Muscle layer of duodenum (tissue), 2 donors: Measurements from ENCODE around the gene GREB1L.
"Not testable (repeated sequence)": the region's sequence is repeated elsewhere in the genome, so short reads cannot be mapped to it uniquely, and the experiment has no call there.

Experiments used
- H3K27ac ChIP-seq: one replicate; pipeline ENCODE4 v1.7.0; 2013; ENCODE audit warnings: mild to moderate bottlenecking, low read length
- H3K27me3 ChIP-seq: one replicate; pipeline ENCODE4 v1.7.0; 2013; ENCODE audit warnings: low read depth, mild to moderate bottlenecking, control low read depth, low read length
- H3K36me3 ChIP-seq, 2 donors: one replicate each; pipeline ENCODE4 v1.7.0; 2013; ENCODE audit warnings: low read length in 2 of 2, control low read depth in 1 of 2, mild to moderate bottlenecking in 1 of 2; ENCODE audit not compliant: insufficient read depth in 2 of 2, control insufficient read depth in 1 of 2
- H3K4me1 ChIP-seq, 2 donors: one replicate each; pipeline ENCODE4 v1.7.0; 2013; ENCODE audit warnings: low read length in 2 of 2, mild to moderate bottlenecking in 2 of 2, control low read depth in 1 of 2, moderate library complexity in 1 of 2; ENCODE audit not compliant: insufficient read depth in 2 of 2, control insufficient read depth in 1 of 2
- H3K4me3 ChIP-seq, 2 donors: one replicate each; pipeline ENCODE4 v1.7.0; 2013; ENCODE audit warnings: low read length in 2 of 2, low read depth in 1 of 2, mild to moderate bottlenecking in 1 of 2
- H3K9me3 ChIP-seq, 2 donors: one replicate each; pipeline ENCODE4 v1.7.0; 2013; ENCODE audit warnings: low read length in 2 of 2, control low read depth in 1 of 2, mild to moderate bottlenecking in 1 of 2; ENCODE audit not compliant: control insufficient read depth in 1 of 2
- donor health status: healthy.

GREB1L gene

GRCh38 chr18:21242141-21242779 lies at the start of gene GREB1L:
Gene GREB1L (plus strand): TSS chr18:21242232. CDS start chr18:21383519, 141,287 bp downstream.
- no peak within 1 kb of the TSS for H3K27ac ChIP-seq
- H3K9me3 ChIP-seq, result no peaks in the 10 kb centered on the region
- H3K4me3 ChIP-seq, result peak within 1 kb of the TSS; percentile 16 to 78
- H3K4me1 ChIP-seq, result peaks cover 0 to 20% of the 10 kb centered on the region in 2 donors
- peaks cover 19% of the 10 kb centered on the region for H3K27me3 ChIP-seq
- no peaks in the 10 kb centered on the region for H3K36me3 ChIP-seq

DNA sequence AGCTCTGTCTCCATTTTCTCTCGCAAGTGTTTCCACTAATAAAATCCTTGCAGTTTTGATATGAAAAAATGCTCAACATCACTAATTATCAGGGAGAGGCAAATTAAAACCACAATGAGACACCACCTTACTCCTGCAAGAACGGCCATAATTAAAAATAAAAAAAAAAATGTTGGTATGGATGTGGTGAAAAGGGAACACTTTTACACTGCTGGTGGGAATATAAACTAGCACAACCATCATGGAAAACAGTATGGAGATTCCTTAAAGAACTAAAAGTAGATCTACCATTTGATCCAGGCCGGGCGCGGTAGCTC lies 49.8 kb upstream of the GREB1L start:
- H3K27me3 ChIP-seq, result no peaks in the 10 kb centered on the region
- H3K9me3 ChIP-seq, result no peaks in the 10 kb centered on the region
- H3K27ac ChIP-seq, result no peak overlapping the region
- H3K36me3 ChIP-seq, result no peaks in the 10 kb centered on the region
- H3K4me3 ChIP-seq, result no peak overlapping the region
- no peaks in the 10 kb centered on the region for H3K4me1 ChIP-seq

DNA sequence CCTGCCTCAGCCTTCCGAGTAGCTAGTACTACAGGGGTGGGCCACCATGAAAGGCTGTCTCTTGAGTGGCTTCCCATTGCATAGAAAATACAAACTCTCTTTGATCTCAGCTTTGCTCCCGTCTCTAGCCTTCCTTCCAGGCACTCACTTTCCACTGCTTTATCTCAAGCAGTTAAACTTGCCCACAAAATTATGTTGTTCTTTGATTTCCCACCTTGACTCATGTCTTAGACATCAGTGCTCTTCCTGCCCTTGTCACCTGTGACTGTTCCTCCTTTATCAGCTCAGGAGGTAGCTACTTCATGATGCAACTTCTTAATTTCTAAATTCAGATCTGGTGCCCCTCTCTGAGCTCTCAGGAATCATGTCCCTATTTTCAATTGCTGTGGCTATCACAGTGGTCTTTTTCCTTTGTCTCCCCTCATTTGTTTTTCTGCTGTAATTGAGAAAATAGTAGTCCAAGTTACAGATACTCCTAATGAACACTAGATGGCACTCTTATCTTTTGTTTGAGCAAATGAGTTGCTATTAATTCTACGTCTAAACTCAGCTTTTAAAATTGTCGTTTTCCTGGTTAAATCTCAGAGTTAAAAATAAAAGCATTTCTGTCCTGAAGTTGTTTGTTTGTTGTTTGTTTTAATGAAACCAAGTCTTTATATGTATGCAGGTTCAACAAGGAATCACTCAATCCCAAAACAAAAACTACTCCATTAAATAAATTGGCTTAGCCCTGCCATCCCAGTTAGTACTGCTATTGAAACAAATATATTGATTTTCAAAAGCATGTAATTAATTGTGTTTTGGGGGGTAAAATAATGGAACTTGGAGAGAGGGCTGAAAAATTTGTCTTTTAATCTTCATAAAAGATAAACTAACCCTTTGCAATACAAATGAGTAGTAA lies 46.9 kb upstream of the GREB1L start:
- Histone ChIP-seq H3K36me3 (no peaks in the 10 kb centered on the region), H3K27me3 (no peaks in the 10 kb centered on the region), H3K4me3 (no peak overlapping the region), H3K27ac (no peak overlapping the region), H3K4me1 (no peaks in the 10 kb centered on the region), H3K9me3 (no peaks in the 10 kb centered on the region)

DNA sequence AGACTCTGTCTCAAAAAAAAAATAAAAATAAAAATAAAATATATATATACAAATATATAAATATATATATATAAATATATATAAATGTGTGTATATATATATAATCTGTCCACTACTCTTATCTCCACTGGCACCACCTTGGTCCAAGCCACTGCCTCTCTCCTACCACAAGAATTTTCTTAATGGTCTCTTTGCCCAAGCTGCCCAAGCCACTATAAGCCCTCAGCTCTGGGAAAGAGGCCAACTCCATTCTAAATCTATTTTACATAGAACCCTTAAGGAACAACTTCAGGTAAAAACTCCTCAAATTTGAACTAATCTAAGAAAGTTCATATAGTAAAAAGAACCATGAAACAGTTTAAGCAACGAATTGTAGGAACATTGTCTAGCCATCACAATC lies 45.6 kb upstream of the GREB1L start:
- no peak overlapping the region for H3K27ac ChIP-seq
- H3K27me3 ChIP-seq, result no peaks in the 10 kb centered on the region
- H3K36me3 ChIP-seq, result no peaks in the 10 kb centered on the region
- no peaks in the 10 kb centered on the region for H3K9me3 ChIP-seq
- H3K4me3 ChIP-seq, result no peak overlapping the region
- no peaks in the 10 kb centered on the region for H3K4me1 ChIP-seq

- H3K36me3 ChIP-seq, result no peaks in the 10 kb centered on the region
- H3K27me3 ChIP-seq, result no peaks in the 10 kb centered on the region
- no peak overlapping the region for H3K27ac ChIP-seq
- no peaks in the 10 kb centered on the region for H3K4me1 ChIP-seq
- H3K4me3 ChIP-seq, result no peak overlapping the region
- H3K9me3 ChIP-seq, result no peaks in the 10 kb centered on the region
Observed at GRCh38 chr18:21203126-21203525, 38.9 kb upstream of the GREB1L start.

DNA sequence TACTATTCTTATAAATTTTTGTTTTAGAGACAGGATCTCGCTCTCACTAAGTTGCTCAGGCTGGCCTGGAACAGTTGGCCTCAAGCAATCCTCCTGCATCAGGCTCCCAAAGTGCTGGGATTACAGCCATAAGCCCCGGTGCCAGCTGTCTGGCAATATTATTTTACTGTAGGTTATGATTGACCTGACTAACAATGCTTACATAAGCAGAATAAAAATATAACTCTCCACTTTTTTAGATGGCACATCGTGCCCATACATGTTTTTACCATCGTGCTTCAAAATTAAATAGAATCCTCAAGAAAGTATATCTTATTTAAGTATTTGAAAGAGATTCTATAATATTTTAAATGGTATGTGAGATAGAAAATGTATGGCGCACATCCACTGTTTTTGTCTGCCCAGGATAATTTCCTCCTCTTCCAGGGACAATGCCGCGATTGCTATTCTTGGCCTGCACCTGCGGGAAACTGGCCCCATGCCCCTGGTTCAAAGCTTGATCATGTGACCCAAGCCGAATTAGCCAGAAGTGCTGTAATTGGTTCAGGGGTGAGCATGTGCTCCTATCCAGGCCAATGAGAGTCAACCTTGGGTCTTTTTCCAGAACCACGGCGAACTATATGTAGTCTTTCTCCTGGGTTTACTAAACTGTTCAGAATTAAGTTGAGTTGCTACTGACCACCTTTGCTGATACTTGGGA lies 38.3 kb upstream of the GREB1L start:
- Histone ChIP-seq H3K9me3 (no peaks in the 10 kb centered on the region), H3K36me3 (no peaks in the 10 kb centered on the region), H3K4me3 (no peak overlapping the region), H3K27ac (no peak overlapping the region), H3K27me3 (no peaks in the 10 kb centered on the region), H3K4me1 (no peaks in the 10 kb centered on the region)

DNA sequence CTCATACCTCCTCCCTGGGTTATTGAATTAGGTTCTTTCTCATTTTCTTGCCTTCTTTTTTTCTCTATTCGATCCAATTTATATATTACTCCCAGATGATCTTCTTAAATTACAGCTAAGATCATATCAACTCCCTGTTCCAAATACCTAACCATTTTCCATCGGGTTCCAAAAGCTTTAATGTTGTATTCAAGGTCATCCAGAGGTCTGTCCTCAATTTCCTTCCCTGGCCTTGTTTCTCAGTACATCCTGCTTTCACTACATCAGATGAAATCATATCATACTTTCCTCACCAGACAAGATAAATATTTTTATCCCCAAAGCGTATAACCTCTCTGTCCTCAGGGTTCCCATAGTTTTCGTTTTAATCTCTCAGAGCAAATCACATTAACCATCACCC lies 36.3 kb upstream of the GREB1L start:
- H3K4me3 ChIP-seq, result no peak overlapping the region
- no peak overlapping the region for H3K27ac ChIP-seq
- H3K36me3 ChIP-seq, result no peaks in the 10 kb centered on the region
- no peaks in the 10 kb centered on the region for H3K27me3 ChIP-seq
- no peaks in the 10 kb centered on the region for H3K9me3 ChIP-seq
- H3K4me1 ChIP-seq, result no peaks in the 10 kb centered on the region

DNA sequence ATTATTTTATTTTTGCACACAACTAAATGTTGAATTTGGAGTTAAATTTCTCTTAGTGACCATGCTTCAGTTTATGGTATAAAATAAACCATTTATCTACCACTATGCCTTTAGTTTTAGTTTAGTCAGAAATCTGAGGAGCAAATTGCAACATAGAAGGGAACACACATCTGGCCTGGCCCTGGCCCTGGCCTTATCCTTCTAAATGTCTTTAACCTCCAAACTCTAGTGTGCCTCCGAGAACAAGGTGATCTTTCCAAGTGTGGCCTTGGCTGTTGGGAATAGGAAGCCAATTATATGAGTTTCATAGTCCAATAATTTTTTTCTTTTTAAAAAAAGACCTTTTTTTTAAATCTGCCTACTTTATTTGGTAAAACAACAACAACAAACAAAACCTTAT lies 31.8 kb upstream of the GREB1L start:
- H3K4me1 ChIP-seq, result no peaks in the 10 kb centered on the region
- no peak overlapping the region for H3K4me3 ChIP-seq
- no peak overlapping the region for H3K27ac ChIP-seq
- no peaks in the 10 kb centered on the region for H3K9me3 ChIP-seq
- no peaks in the 10 kb centered on the region for H3K27me3 ChIP-seq
- no peaks in the 10 kb centered on the region for H3K36me3 ChIP-seq

- Histone ChIP-seq H3K4me1 (no peaks in the 10 kb centered on the region), H3K9me3 (no peaks in the 10 kb centered on the region), H3K36me3 (no peaks in the 10 kb centered on the region), H3K27ac (no peak overlapping the region), H3K27me3 (no peaks in the 10 kb centered on the region), H3K4me3 (no peak overlapping the region)
Observed at GRCh38 chr18:21210784-21211183, 31.2 kb upstream of the GREB1L start.

DNA sequence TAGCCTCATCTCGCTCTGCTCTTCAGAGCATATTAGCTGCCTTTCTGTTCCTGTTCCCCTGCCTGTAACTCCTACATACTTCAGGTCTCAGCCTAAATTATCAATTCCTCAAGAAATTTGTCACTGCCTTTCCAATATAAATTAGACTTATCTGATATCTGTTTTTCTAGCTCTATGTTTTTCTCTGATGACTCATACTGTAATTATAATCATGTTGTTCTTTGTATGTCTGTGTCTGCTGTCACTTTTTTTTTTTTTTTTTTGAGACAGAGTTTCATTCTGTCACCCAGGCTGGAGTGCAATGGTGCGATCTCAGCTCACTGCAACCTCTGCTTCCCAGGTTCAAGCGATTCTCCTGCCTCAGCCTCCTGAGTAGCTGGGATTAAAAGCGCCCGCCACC lies 27.6 kb upstream of the GREB1L start:
- not testable (repeated sequence) for H3K9me3 ChIP-seq, H3K27me3 ChIP-seq, H3K36me3 ChIP-seq, H3K27ac ChIP-seq, H3K4me1 ChIP-seq, H3K4me3 ChIP-seq

DNA sequence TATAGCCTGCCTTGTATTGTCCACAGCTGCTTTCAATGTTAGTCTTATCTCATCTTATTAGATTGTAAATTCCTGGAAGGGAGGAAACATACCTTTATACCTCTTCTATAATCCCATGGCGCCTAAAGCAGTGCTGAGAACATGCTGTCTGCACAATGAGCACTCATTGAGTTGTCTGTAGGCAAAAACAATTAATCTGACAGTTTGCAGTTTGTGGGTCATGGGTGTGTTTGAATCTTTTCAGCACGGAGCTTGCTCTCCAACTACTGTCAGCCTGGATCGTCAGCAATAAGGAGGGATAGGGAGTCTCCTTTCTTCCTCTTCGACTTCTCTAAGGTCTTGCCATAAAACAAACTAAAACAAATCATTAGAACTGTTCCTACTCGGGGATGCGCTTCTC lies 26.5 kb upstream of the GREB1L start:
- Histone ChIP-seq H3K9me3 (no peaks in the 10 kb centered on the region), H3K27ac (no peak overlapping the region), H3K4me3 (no peak overlapping the region), H3K4me1 (no peaks in the 10 kb centered on the region), H3K36me3 (no peaks in the 10 kb centered on the region), H3K27me3 (no peaks in the 10 kb centered on the region)
